ENCODE data around the gene IL17B. TPM values are rescaled to one million over a fixed set of nuclear protein-coding genes. Genes with fewer than 3 reads are reported as not detected.
A peak's percentile ranks its signal among the peaks of the same experiment; 100 is the strongest.

The IL17B gene
- total and polyA plus RNA-seq, 2 of the 13 experiments (the other 11 are each of a cell fraction or from before 2014, with no cell fraction given): 0.29 to 2.6 TPM

DNA sequence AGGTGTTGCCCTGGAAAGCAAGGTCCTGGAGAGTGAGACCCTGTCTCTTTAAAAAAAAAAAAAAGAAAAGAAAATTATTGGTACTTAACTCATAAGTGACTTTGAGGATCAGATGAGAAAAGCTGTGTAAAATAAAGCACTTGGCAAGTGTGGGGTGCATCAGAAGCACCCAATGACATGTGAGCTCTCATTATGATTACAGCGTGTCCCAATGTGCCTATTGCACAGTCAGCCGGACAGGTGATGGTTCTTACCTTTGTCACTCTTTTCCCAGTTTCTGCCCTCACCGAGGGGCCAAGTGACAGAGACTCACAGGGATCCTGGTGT is 40.4 kb upstream of the IL17B start:
- H3K79me2 ChIP-seq (ENCODE audit: insufficient read depth, low read length): no peaks in the 10 kb centered on the region
- ATAC-seq (no peak), FAIRE-seq (no peak), DNase-seq (ENCODE audit: low spot score) (no peak)
- no peaks in the 10 kb centered on the region for H3K9me3 ChIP-seq (ENCODE audit: low read length)
- ChIA-PET CTCF (ENCODE audit: low intra/inter-chr PET ratio, low total read pairs) (no interaction called here), POLR2A (no interaction called here)
- H2AFZ ChIP-seq (ENCODE audit: low read length): no peak overlapping the region
- H4K20me1 ChIP-seq (ENCODE audit: insufficient read depth, low read length): no peaks in the 10 kb centered on the region
- peak overlapping the region in 1 of 3 experiments; percentile 53; a peak in 1 of 6 replicates for H3K4me3 ChIP-seq (replicated peaks in 1 of 3; ENCODE audit: insufficient read depth in 1 of 3, low read depth in 2 of 3, low read length in 3 of 3)
- in situ Hi-C loops (cut with HindIII; ENCODE audit: extremely low pct_ligation_motif_present, low pct_unique_long_range_greater_than_20kb): no loop called here
- H3K27ac ChIP-seq (ENCODE audit: extremely low read length, insufficient read depth, low read length): no peak overlapping the region
- intact Hi-C loops (cut with micrococcal nuclease; ENCODE audit: unreplicated experiment): no loop called here
- no peaks in the 10 kb centered on the region for H3K36me3 ChIP-seq (replicated peaks in 1 of 2; ENCODE audit: control insufficient read depth in 1 of 2, insufficient read depth in 2 of 2, low read length in 2 of 2)
- H3K27me3 ChIP-seq (ENCODE audit: control insufficient read depth in 1 of 2, insufficient read depth in 2 of 2, low read length in 2 of 2): 0 out of 5 replicates have a peak, but pooled peaks cover 0 to 3% of the 10 kb centered on the region in 2 experiments
- no TSS peak for BruUV-seq (replicated peaks)
- no peak overlapping the region for H3K9ac ChIP-seq (ENCODE audit: insufficient read depth, low read depth, low read length)
- 10% methylated on average over 3 of the region's 3 CpGs for WGBS (ENCODE audit: low lambda C conversion rate)
- peaks cover 93% of the 10 kb centered on the region for H3K4me1 ChIP-seq (ENCODE audit: insufficient read depth, low read length)
- TF ChIP-seq ZNF292 (CRISPR knock-in tag; IDR thresholded peaks at IDR 0.05; ENCODE audit: borderline replicate concordance, low read depth): no peak
- TF ChIP-seq ZNF598 (CRISPR knock-in tag; IDR thresholded peaks at IDR 0.05; ENCODE audit: borderline replicate concordance): 0 out of 2 replicates have a peak, but pooled peaks have one; percentile 2
- no peak for TF ChIP-seq ADNP (CRISPR knock-in tag; IDR thresholded peaks at IDR 0.05)
- peak; percentile 14; the same call in 1 of the 2 replicates for TF ChIP-seq ZFX (CRISPR knock-in tag; IDR thresholded peaks at IDR 0.05; ENCODE audit: low read depth)
- no peak for TF ChIP-seq SCMH1 (CRISPR knock-in tag; IDR thresholded peaks at IDR 0.05; ENCODE audit: borderline replicate concordance)
- no peak for TF ChIP-seq ZNF615 (CRISPR knock-in tag; IDR thresholded peaks at IDR 0.05; ENCODE audit: borderline replicate concordance)
- H3K4me2 ChIP-seq (ENCODE audit: low read depth, low read length): peak overlapping the region; percentile 64

DNA sequence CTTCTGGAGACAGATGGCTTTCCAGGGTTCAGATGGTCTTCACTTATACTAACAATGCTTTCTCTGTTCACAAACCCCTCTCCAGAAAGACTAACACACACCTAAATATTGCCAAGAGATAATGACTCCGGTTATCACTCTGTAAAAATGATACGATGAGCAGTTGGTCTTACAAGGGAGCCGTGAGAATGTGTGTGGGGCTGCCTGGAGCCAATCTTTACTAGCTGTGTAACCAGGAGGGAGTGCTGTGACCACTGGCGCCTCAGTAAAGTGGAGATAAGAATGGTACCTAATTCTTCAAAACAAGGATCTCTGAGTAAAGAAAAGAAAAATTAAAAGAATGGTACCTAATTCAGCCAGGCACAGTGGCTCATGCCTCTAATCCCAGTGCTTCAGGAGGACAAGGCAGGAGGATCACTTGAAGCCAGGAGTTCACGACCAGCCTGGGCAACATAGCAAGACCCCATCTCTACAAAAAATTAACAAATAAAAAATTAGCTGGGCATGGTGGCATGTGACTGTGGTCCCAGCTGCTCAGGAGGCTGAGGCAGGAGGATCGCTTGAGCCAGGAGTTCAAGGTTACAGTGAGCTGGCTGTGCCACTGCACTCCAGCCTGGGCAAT is 39.9 kb upstream of the IL17B start:
- Histone ChIP-seq H3K4me3 (replicated peaks in 1 of 3; ENCODE audit: insufficient read depth in 1 of 3, low read depth in 2 of 3, low read length in 3 of 3) (no peak overlapping the region), H3K4me1 (ENCODE audit: insufficient read depth, low read length) (peaks cover 93% of the 10 kb centered on the region), H3K79me2 (ENCODE audit: insufficient read depth, low read length) (no peaks in the 10 kb centered on the region), H4K20me1 (ENCODE audit: insufficient read depth, low read length) (no peaks in the 10 kb centered on the region), H3K27me3 (ENCODE audit: control insufficient read depth in 1 of 2, insufficient read depth in 2 of 2, low read length in 2 of 2) (0 out of 5 replicates have a peak, but pooled peaks cover 0 to 3% of the 10 kb centered on the region in 2 experiments), H3K36me3 (replicated peaks in 1 of 2; ENCODE audit: control insufficient read depth in 1 of 2, insufficient read depth in 2 of 2, low read length in 2 of 2) (no peaks in the 10 kb centered on the region), H3K9me3 (ENCODE audit: low read length) (no peaks in the 10 kb centered on the region), H3K9ac (ENCODE audit: insufficient read depth, low read depth, low read length) (no peak overlapping the region), H3K27ac (ENCODE audit: extremely low read length, insufficient read depth, low read length) (no peak overlapping the region), H2AFZ (ENCODE audit: low read length) (no peak overlapping the region), H3K4me2 (ENCODE audit: low read depth, low read length) (no peak overlapping the region)
- BruUV-seq (replicated peaks): no TSS peak
- in situ Hi-C loops (cut with HindIII; ENCODE audit: extremely low pct_ligation_motif_present, low pct_unique_long_range_greater_than_20kb) (no loop called here), intact Hi-C loops (cut with micrococcal nuclease; ENCODE audit: unreplicated experiment) (no loop called here)
- no peak for FAIRE-seq
- DNase-seq (ENCODE audit: low spot score): no peak
- ATAC-seq: no peak
- WGBS (ENCODE audit: low lambda C conversion rate): 25% methylated on average over 6 of the region's 6 CpGs
- ChIA-PET CTCF (ENCODE audit: low intra/inter-chr PET ratio, low total read pairs) (no interaction called here), POLR2A (no interaction called here)
- TF ChIP-seq ATF7-NPFF (CRISPR knock-in tag; IDR thresholded peaks at IDR 0.05; ENCODE audit: low read depth): no peak
- TF ChIP-seq SIN3B (IDR thresholded peaks at IDR 0.05; ENCODE audit: low read length): no peak
- TF ChIP-seq HNRNPH1 (optimal IDR thresholded peaks at IDR 0.05; ENCODE audit: low read depth, low read length): no peak
- TF ChIP-seq ZNF343 (CRISPR knock-in tag; IDR thresholded peaks at IDR 0.05): no peak
- TF ChIP-seq, protein P1, sequence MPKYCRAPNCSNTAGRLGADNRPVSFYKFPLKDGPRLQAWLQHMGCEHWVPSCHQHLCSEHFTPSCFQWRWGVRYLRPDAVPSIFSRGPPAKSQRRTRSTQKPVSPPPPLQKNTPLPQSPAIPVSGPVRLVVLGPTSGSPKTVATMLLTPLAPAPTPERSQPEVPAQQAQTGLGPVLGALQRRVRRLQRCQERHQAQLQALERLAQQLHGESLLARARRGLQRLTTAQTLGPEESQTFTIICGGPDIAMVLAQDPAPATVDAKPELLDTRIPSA (CRISPR knock-in tag; IDR thresholded peaks at IDR 0.05; ENCODE audit: borderline replicate concordance): no peak
- TF ChIP-seq ZNF121 (CRISPR knock-in tag; IDR thresholded peaks at IDR 0.05): peak; percentile 92
- peak; percentile 14; the same call in 1 of the 2 replicates for TF ChIP-seq ZMYM3 (CRISPR knock-in tag; IDR thresholded peaks at IDR 0.05)
- TF ChIP-seq, protein P2, sequence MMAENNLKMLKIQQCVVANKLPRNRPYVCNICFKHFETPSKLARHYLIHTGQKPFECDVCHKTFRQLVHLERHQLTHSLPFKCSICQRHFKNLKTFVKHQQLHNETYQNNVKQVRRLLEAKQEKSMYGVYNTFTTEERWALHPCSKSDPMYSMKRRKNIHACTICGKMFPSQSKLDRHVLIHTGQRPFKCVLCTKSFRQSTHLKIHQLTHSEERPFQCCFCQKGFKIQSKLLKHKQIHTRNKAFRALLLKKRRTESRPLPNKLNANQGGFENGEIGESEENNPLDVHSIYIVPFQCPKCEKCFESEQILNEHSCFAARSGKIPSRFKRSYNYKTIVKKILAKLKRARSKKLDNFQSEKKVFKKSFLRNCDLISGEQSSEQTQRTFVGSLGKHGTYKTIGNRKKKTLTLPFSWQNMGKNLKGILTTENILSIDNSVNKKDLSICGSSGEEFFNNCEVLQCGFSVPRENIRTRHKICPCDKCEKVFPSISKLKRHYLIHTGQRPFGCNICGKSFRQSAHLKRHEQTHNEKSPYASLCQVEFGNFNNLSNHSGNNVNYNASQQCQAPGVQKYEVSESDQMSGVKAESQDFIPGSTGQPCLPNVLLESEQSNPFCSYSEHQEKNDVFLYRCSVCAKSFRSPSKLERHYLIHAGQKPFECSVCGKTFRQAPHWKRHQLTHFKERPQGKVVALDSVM (CRISPR knock-in tag; IDR thresholded peaks at IDR 0.05): peak; percentile 39; the same call in 1 of the 2 replicates
- TF ChIP-seq ZNF598 (CRISPR knock-in tag; IDR thresholded peaks at IDR 0.05; ENCODE audit: borderline replicate concordance): 0 out of 2 replicates have a peak, but pooled peaks have one; percentile 2
- TF ChIP-seq ZNF644 (CRISPR knock-in tag; IDR thresholded peaks at IDR 0.05; ENCODE audit: low read depth): no peak
- TF ChIP-seq, protein P3, sequence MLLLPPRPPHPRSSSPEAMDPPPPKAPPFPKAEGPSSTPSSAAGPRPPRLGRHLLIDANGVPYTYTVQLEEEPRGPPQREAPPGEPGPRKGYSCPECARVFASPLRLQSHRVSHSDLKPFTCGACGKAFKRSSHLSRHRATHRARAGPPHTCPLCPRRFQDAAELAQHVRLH (CRISPR knock-in tag; IDR thresholded peaks at IDR 0.05; ENCODE audit: borderline replicate concordance, low read depth): no peak
